Neural crest cell (in vitro differentiated cells): ENCODE results near the gene BICDL1. TPM values are rescaled to one million over a fixed set of nuclear protein-coding genes. Genes with fewer than 3 reads are reported as not detected.

Source experiments
- DNase-seq: peaks from one replicate; pipeline ENCODE4 v3.0.0; 2021; ENCODE audit warnings: low read depth, mixed read lengths, low spot score
- H3K27ac Mint-ChIP-seq: one replicate; pipeline ENCODE4 v1.8.0; 2021; ENCODE audit warnings: mild to moderate bottlenecking, mixed read lengths; ENCODE audit not compliant: unreplicated experiment
- H3K27me3 Mint-ChIP-seq: 2 replicates; pipeline ENCODE4 v1.8.0; 2021; ENCODE audit warnings: low read depth, mild to moderate bottlenecking, mixed read lengths
- H3K36me3 Mint-ChIP-seq: 2 replicates; pipeline ENCODE4 v1.8.0; 2021; ENCODE audit warnings: low read depth, mild to moderate bottlenecking, mixed read lengths
- H3K4me1 Mint-ChIP-seq: 2 replicates; pipeline ENCODE4 v1.8.0; 2021; ENCODE audit warnings: mixed read lengths
- H3K4me3 Mint-ChIP-seq: one replicate; pipeline ENCODE4 v1.8.0; 2021; ENCODE audit warnings: mild to moderate bottlenecking, mixed read lengths
- H3K9me3 Mint-ChIP-seq: 2 replicates; pipeline ENCODE4 v1.8.0; 2021; ENCODE audit warnings: mixed read lengths
- CTCF ChIP-seq: fragments of 200-600 bp; sonication (generic); conservative IDR thresholded peaks from 2 replicates; pipeline ENCODE4 v1.5.0; 2021; ENCODE audit warnings: antibody characterized with exemption, mild to moderate bottlenecking
- total RNA-seq: library from RNA; stranded (reverse); gene quantifications from 2 replicates; pipeline ENCODE4 v1.2.1, GENCODE V29; 2021

Gene BICDL1
- total RNA-seq, 1 donor from 2014 or later: 6.3 TPM

- TF ChIP-seq CTCF: no peak
- H3K27me3 Mint-ChIP-seq: peaks cover 41% of the 10 kb centered on the region
- no peak overlapping the region for H3K4me3 Mint-ChIP-seq
- H3K4me1 Mint-ChIP-seq: no peaks in the 10 kb centered on the region
- no peak overlapping the region for H3K27ac Mint-ChIP-seq
- H3K36me3 Mint-ChIP-seq: no peaks in the 10 kb centered on the region
- H3K9me3 Mint-ChIP-seq: no peaks in the 10 kb centered on the region
- DNase-seq: no peak
These were observed 6.0 kb downstream of the BICDL1 start for GRCh38 chr12:119994892-119995658.

GRCh38 chr12:119996417-119996816 is 7.4 kb downstream of the BICDL1 start:
- H3K27ac Mint-ChIP-seq: no peak overlapping the region
- no peak for DNase-seq
- no peak for TF ChIP-seq CTCF
- no peaks in the 10 kb centered on the region for H3K4me1 Mint-ChIP-seq
- H3K4me3 Mint-ChIP-seq: no peak overlapping the region
- no peaks in the 10 kb centered on the region for H3K9me3 Mint-ChIP-seq
- peaks cover 27% of the 10 kb centered on the region for H3K27me3 Mint-ChIP-seq
- no peaks in the 10 kb centered on the region for H3K36me3 Mint-ChIP-seq

GRCh38 chr12:119998471-119999245 is 9.6 kb downstream of the BICDL1 start:
- Mint-ChIP-seq H3K27ac (no peak overlapping the region), H3K4me1 (no peaks in the 10 kb centered on the region), H3K4me3 (no peak overlapping the region), H3K27me3 (peaks cover 9% of the 10 kb centered on the region), H3K36me3 (no peaks in the 10 kb centered on the region), H3K9me3 (no peaks in the 10 kb centered on the region)
- TF ChIP-seq CTCF: no peak
- no peak for DNase-seq

GRCh38 chr12:120000556-120000955 is 11.5 kb downstream of the BICDL1 start:
- Mint-ChIP-seq H3K4me3 (no peak overlapping the region), H3K27me3 (peaks cover 5% of the 10 kb centered on the region), H3K36me3 (no peaks in the 10 kb centered on the region), H3K27ac (no peak overlapping the region), H3K9me3 (no peaks in the 10 kb centered on the region), H3K4me1 (no peaks in the 10 kb centered on the region)
- DNase-seq: no peak
- no peak for TF ChIP-seq CTCF

- TF ChIP-seq CTCF: no peak
- Mint-ChIP-seq H3K4me1 (no peaks in the 10 kb centered on the region), H3K9me3 (no peaks in the 10 kb centered on the region), H3K4me3 (no peak overlapping the region), H3K36me3 (no peaks in the 10 kb centered on the region), H3K27ac (no peak overlapping the region), H3K27me3 (no peaks in the 10 kb centered on the region)
- DNase-seq: no peak
These were observed 17.4 kb downstream of the BICDL1 start for GRCh38 chr12:120006258-120006975.
